GM19463 (cell line): ENCODE measurements around the gene ATP2B3.

ENCODE experiments used
- ATAC-seq: cut with Tn5 transposase; IDR thresholded peaks from one replicate; pipeline ENCODE4 v1.9.1; 2021; ENCODE audit warnings: mild to moderate bottlenecking, moderate library complexity; ENCODE audit not compliant: unreplicated experiment

Gene ATP2B3

DNA sequence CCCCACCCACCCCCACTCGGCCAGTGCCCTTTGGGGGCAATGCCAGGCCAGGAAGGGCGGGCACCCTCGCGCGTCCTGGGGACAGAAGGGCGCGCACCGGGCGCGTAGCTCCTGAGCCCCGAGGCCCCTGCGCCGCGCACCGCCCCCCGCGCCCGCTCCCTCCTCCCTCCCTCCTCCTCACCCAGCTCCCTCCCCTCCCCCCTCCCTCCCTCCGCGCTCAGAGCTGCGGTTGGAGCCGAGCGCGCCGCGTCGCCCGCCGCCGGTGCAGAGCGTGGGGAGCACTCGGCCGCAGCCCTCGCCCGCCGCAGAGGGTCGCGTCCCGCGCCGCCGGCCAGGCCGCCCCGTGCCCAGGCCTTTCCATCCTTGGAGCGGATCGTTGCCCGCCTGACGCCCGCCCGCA lies at the start of gene ATP2B3:
Gene ATP2B3 (plus strand): TSS at position 220 of the 400 bp plus-strand sequence. CDS start 18,606 bp downstream, outside the sequence.
- ATAC-seq, result no peak

- ATAC-seq, result no peak
Measured at GRCh38 chrX:153468008-153468580, 49.3 kb upstream of the ATP2B3 start.

GRCh38 chrX:153469811-153470410 lies 47.5 kb upstream of the ATP2B3 start:
- peak; percentile 35 for ATAC-seq

DNA sequence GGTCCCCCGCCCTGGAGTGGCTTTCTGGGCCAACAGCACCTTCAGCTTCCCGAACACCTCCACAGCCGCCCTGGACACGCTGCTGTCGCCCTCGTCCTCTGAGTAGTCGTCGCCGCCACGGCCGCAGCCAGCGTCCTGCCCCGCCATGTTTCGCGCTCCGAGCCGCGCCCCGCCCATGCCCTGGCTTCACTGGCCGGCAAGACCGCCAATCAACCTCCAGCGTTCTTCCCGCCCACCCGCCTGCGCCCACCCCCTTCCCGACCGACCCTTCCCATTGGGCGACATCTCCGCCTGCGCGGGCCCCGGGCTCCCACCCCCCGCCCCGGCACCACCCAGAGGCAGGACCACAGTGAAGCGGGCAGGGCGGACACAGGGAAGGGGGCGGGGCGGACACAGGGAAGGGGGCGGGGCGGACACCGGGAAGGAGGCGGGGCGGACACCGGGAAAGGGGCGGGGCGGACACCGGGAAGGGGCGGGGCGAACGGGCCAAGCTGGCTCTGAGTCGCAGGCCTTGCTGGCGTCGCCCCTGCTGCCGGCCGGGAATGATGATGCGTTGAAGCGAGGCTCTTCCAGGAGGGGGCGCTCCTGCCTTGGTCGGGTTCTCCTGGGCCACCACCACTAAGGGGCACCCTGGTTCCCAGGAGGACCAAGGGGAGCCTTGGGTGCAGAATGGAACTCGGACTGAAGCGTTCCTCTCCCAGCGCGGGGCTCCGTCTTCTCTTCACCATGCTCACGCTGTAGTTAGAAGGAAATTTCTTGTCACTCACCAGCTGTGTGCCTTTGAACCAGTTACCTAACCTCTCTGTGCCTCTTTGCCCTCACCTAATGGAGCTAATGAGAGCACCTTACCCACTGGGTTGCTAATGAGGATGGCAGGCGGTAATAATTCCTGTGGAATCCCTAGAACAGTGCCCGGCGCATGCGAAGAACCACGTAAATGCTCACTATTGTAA lies 46.8 kb upstream of the ATP2B3 start, which contains the start of gene HAUS7:
Gene HAUS7 (minus strand): TSS at position 166 of the 953 bp plus-strand sequence. CDS start 19 bp downstream, at position 147.
- peak; percentile 87 for ATAC-seq

GRCh38 chrX:153471663-153472280 lies 45.7 kb upstream of the ATP2B3 start:
- no peak for ATAC-seq

DNA sequence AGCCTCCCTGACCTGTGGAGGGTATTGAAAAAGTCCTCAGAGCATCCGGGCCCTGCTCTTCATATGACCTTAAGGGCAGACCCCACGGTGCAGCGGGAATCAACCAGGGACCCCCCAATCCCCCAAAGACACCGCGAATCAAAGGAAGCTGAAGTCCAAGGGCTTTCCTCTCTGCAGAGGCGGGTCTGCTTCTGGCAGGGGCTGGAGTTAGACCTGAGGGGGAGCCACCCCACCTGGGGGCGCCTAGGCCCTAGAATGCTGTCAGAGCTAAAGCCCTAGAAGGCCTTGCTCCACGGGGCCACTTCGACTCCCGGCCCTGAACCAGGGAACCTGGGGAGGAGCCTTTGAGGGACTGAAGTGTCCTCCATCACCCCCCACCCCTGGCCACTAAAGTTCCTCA lies 44.3 kb upstream of the ATP2B3 start:
- no peak for ATAC-seq

DNA sequence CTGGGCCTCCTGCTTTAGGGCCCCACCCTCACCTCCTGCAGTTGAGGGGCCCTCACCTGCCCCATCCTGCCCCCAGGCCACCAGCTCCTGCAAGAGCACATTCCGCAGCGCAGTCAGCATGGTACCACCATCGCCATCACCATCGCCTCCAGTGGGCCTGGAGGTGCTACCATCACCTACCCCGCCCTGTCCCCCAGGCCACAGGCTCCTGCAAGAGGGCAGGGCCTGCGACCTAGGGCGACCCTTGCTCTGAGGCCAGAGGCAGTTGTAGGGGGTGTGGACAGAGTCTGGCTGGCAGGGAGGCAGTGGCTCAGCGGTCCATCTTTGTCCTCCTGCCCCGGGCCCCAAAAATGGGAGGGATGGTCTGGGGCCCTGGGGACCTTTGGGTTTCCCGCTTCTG lies 43.2 kb upstream of the ATP2B3 start:
- ATAC-seq, result no peak

DNA sequence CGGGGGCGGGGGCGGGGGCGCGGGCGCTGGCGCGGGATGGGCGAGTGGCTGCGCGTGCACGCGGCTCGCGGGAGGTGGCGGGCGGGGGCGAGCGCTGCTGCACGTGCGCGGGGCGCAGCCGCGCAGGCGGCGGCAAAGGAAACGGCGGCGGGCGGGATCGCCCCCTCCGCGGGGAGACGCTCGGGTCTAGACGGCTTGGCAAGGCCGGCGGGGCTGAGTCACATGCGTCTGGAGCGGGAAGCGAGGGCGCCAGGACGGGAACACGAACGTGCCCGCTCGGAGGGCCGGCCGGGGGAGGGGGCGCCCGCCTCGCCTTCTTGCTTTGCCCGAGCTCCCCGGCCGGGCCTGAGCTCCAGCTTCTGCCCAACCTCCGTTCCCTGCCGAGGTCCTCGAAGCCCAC lies 42.7 kb upstream of the ATP2B3 start:
- ATAC-seq, result no peak

DNA sequence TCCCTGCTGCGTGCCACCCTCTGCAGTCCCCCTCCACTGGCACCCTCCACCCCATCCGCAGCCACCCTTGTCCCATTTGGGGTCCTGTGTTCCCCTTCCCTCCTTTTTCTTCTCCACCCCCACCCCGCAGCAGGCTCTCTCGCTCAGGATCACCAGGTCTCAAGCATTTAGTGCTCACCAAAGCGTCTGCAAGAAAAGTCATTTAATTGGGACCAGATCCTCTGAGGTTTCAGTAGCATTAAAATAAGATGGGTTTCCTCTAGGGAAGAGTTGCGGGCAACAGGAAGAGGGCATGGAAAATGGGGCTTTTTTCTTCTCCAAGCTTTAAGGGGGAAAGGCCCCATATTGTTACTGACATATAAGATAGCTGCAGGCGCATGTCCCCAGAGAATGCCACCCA lies 42.2 kb upstream of the ATP2B3 start:
- ATAC-seq, result no peak

- no peak for ATAC-seq
Measured at GRCh38 chrX:153475751-153476281, 41.6 kb upstream of the ATP2B3 start.

DNA sequence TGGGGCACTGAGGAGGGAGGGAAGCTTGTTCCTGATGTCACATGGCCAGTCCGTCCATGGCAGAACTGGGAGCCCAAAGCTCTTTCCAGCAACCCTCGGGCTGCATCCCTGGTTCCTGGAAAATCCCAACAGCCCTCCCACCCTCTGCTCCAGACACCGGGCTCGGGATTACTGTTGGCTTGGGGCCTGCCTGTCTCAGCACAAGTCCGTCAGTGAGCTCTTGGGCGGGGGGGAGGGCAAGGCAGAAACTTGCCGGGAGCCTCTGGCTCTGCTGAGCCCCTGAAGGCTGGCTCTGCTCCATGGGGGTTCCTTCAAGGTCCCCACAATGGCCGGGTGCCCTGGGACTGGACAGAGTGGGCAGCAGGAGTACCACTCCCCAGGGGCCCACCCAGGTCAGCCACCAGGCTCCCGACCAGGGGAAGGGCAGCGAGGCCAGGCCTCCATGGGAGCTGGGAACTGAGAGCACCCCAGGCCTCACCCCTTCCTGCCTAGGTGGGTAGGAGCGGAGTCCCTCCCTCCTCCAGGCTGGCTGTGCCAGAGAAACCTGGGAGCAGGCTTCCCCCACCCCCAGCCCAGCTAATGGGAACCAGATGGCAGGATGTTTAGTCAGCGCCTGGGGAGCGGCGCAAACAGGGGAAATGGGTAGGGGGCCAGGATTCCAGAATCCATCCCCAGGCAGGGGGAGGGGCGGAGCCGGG lies 40.6 kb upstream of the ATP2B3 start:
- no peak for ATAC-seq

DNA sequence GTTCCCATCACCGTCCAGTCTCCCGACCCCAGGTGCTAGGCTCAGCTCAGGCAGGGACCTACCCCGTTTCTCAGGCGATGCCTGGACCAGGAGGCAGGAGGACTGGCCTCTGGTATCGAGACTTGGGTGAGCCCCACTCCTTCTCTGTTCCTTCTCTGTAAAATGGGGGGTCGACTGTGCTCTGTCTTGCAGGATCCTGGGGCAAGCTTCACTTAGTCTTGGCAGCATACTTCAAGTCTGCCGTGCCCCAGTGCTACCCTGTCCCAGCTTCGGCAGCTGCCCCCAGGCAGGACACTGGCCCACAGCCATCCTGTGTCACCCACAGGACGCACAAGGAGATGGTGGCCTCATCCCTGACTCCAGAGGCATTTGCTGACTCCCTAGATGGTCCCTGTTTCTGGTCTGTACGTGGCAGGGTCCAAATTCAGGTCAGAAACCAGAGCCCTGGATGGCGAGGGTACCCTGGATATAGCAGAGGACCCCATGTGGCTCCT lies 40.0 kb upstream of the ATP2B3 start:
- no peak for ATAC-seq

GRCh38 chrX:153477901-153478300 lies 39.5 kb upstream of the ATP2B3 start:
- ATAC-seq, result no peak

GRCh38 chrX:153478746-153479145 lies 38.7 kb upstream of the ATP2B3 start:
- no peak for ATAC-seq

GRCh38 chrX:153481043-153481442 lies 36.4 kb upstream of the ATP2B3 start:
- no peak for ATAC-seq

DNA sequence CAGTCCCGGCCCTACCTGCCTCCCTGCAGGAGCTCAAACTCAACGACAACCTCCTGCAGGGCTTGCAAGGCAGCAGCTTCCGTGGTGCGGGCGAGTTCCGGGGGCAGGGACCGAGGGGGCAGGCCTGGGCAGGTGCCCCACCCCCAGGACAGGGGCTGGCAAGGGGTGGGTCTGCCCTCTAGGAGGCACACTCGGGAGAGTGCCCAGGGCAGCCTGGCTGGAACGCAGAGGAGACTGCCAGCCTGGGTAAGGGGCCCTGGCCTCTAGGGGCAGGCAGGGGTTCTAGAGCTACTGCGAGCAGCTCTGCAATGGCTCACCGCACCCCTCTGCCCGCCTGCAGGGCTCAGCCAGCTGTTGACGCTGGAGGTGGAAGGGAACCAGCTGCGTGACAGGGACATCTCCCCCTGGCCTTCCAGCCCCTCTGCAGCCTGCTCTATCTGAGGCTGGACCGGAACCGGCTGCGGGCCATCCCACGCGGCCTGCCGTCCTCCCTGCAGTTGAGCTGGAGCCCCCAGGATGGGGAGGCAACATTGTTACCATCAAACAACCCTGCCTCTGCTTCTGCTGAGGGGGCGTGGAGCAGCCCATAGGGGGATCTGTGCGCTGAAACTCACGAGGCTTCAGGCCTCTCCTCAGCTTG lies 34.9 kb upstream of the ATP2B3 start:
- ATAC-seq, result no peak

GRCh38 chrX:153485396-153486080 lies 31.9 kb upstream of the ATP2B3 start:
- no peak for ATAC-seq

- ATAC-seq, result no peak
Measured at GRCh38 chrX:153486171-153486570, 31.3 kb upstream of the ATP2B3 start.

- ATAC-seq, result no peak
Measured at GRCh38 chrX:153487590-153488071, 29.8 kb upstream of the ATP2B3 start.
